OCI-LY1 (cell line): ENCODE measurements around the gene MPP7.

Experiments
- H2AFZ ChIP-seq: fragments of 200-600 bp; sonication (generic), shearing (Covaris generic); 2 replicates; pipeline ENCODE4 v1.6.0; 2014; ENCODE audit warnings: antibody characterized with exemption, mild to moderate bottlenecking, low read length
- H3F3A ChIP-seq: fragments of 200-600 bp; sonication (generic), shearing (Covaris generic); 2 replicates; pipeline ENCODE4 v1.6.0; 2014; ENCODE audit warnings: mild to moderate bottlenecking, antibody characterized with exemption, low read length, moderate library complexity; ENCODE audit not compliant: insufficient read depth
- H3K27ac ChIP-seq: fragments of 200-600 bp; sonication (generic); 2 replicates; pipeline ENCODE4 v1.5.1; 2014; ENCODE audit warnings: low read length, mixed run types, mild to moderate bottlenecking, low read depth; ENCODE audit not compliant: poor library complexity, severe bottlenecking
- H3K27me3 ChIP-seq: fragments of 200-600 bp; sonication (generic); 2 replicates; pipeline ENCODE4 v1.6.0; 2014; ENCODE audit warnings: antibody characterized with exemption, mild to moderate bottlenecking, low read length, moderate library complexity; ENCODE audit not compliant: insufficient read depth
- H3K36me3 ChIP-seq: fragments of 200-600 bp; sonication (generic); 2 replicates; pipeline ENCODE4 v1.6.1; 2014; ENCODE audit warnings: mild to moderate bottlenecking, antibody characterized with exemption, low read length, moderate library complexity, mixed read lengths; ENCODE audit not compliant: insufficient read depth
- H3K4me1 ChIP-seq: fragments of 200-600 bp; sonication (generic); 2 replicates; pipeline ENCODE4 v1.5.1; 2014; ENCODE audit warnings: mild to moderate bottlenecking, low read length, moderate library complexity; ENCODE audit not compliant: insufficient read depth, severe bottlenecking
- H3K4me2 ChIP-seq: fragments of 200-600 bp; sonication (generic), shearing (Covaris generic); 2 replicates; pipeline ENCODE4 v1.6.1; 2014; ENCODE audit warnings: low read length
- H3K4me3 ChIP-seq: fragments of 200-600 bp; sonication (generic); 2 replicates; pipeline ENCODE4 v1.5.1; 2014; ENCODE audit warnings: low read length, low read depth, mild to moderate bottlenecking, mixed read lengths; ENCODE audit not compliant: poor library complexity, severe bottlenecking
- H3K79me2 ChIP-seq: fragments of 200-600 bp; shearing (Covaris generic); 2 replicates; pipeline ENCODE4 v1.6.1; 2016; ENCODE audit warnings: mixed run types, low read length, mixed read lengths; ENCODE audit not compliant: insufficient read depth
- H3K9ac ChIP-seq: fragments of 200-600 bp; sonication (generic), shearing (Covaris generic); 2 replicates; pipeline ENCODE4 v1.6.1; 2014; ENCODE audit warnings: mild to moderate bottlenecking, low read length, mixed read lengths
- H3K9me2 ChIP-seq: fragments of 200-600 bp; sonication (generic), shearing (Covaris generic); 2 replicates; pipeline ENCODE4 v1.6.1; 2014; ENCODE audit warnings: low read depth, mild to moderate bottlenecking, low read length, mixed read lengths
- H3K9me3 ChIP-seq: fragments of 200-600 bp; shearing (Covaris generic); 2 replicates; pipeline ENCODE4 v1.6.1; 2014; ENCODE audit warnings: low read length, mixed read lengths
- H4K20me1 ChIP-seq: fragments of 200-600 bp; sonication (generic), shearing (Covaris generic); 2 replicates; pipeline ENCODE4 v1.6.0; 2016; ENCODE audit warnings: mild to moderate bottlenecking, low read length; ENCODE audit not compliant: insufficient read depth
- EZH2 ChIP-seq: fragments of 200-600 bp; sonication (generic), shearing (Covaris generic); IDR thresholded peaks from 2 replicates; pipeline ENCODE4 v1.8.0; 2017; ENCODE audit warnings: borderline replicate concordance, mixed run types, mild to moderate bottlenecking, antibody characterized with exemption, low read length, moderate library complexity, mixed read lengths
- TF ChIP-seq, protein P1 (sequence below): fragments of 200-600 bp; sonication (generic), shearing (Covaris generic); IDR thresholded peaks from 2 replicates; pipeline ENCODE4 v1.5.1; 2017; ENCODE audit warnings: mild to moderate bottlenecking, antibody characterized with exemption, low read length, moderate library complexity, mixed read lengths

MPP7 gene

DNA sequence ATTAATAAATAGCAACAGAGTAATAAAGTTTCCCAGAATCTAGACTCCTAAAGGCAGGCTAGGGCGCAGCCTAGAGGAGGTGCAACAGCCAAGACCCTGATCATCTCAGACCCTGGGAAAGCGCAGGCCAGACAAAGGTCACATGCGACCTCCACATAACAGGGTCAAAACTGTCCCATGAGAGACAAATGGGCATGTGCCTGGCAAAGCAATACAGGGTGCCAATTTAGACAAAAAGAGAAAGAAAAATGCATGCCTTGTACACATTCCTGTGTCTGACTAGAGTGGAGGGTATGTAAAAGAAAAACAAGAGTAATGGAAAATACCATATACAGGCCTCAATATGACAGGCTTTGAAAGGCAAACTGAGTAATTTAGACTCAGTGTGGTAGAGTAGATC is 22.2 kb downstream of the MPP7 start:
- Histone ChIP-seq H3K4me3 (no peak overlapping the region), H3K27ac (no peak overlapping the region), H3K9ac (no peak overlapping the region), H3K9me3 (no peaks in the 10 kb centered on the region), H3F3A (no peaks in the 10 kb centered on the region), H3K4me1 (no peaks in the 10 kb centered on the region), H3K4me2 (no peak overlapping the region), H3K9me2 (no peaks in the 10 kb centered on the region), H4K20me1 (no peaks in the 10 kb centered on the region), H2AFZ (no peak overlapping the region), H3K36me3 (no peaks in the 10 kb centered on the region), H3K27me3 (0 out of 2 replicates have a peak, but pooled peaks cover 5% of the 10 kb centered on the region), H3K79me2 (no peaks in the 10 kb centered on the region)
- TF ChIP-seq EZH2, result no peak
- TF ChIP-seq, protein P1, sequence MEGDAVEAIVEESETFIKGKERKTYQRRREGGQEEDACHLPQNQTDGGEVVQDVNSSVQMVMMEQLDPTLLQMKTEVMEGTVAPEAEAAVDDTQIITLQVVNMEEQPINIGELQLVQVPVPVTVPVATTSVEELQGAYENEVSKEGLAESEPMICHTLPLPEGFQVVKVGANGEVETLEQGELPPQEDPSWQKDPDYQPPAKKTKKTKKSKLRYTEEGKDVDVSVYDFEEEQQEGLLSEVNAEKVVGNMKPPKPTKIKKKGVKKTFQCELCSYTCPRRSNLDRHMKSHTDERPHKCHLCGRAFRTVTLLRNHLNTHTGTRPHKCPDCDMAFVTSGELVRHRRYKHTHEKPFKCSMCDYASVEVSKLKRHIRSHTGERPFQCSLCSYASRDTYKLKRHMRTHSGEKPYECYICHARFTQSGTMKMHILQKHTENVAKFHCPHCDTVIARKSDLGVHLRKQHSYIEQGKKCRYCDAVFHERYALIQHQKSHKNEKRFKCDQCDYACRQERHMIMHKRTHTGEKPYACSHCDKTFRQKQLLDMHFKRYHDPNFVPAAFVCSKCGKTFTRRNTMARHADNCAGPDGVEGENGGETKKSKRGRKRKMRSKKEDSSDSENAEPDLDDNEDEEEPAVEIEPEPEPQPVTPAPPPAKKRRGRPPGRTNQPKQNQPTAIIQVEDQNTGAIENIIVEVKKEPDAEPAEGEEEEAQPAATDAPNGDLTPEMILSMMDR, result no peak

DNA sequence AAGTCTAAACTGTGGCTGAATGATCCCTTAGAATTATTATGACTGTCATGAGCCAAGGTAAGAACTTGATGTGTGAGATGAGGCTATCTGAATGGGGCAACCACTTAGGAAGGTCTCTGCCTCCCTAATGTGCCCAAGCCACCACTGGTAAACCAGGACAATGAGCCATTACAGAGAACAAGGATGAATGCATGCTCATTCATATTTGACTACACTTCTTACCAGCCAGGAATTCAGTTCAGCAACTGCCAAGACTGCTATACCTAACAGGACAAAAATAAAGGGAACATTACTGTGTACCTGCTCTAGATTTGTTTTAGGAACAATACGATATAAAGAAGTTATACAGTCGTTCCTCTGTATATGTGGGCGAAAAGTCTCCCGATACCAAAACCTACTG is 23.0 kb downstream of the MPP7 start:
- Histone ChIP-seq H3K27ac (no peak overlapping the region), H3K36me3 (no peaks in the 10 kb centered on the region), H3K9me3 (no peaks in the 10 kb centered on the region), H3F3A (no peaks in the 10 kb centered on the region), H3K27me3 (0 out of 2 replicates have a peak, but pooled peaks cover 5% of the 10 kb centered on the region), H3K4me3 (no peak overlapping the region), H2AFZ (no peak overlapping the region), H3K4me2 (no peak overlapping the region), H4K20me1 (no peaks in the 10 kb centered on the region), H3K9me2 (no peaks in the 10 kb centered on the region), H3K9ac (no peak overlapping the region), H3K4me1 (no peaks in the 10 kb centered on the region), H3K79me2 (no peaks in the 10 kb centered on the region)
- TF ChIP-seq, protein P1, result no peak
- TF ChIP-seq EZH2, result no peak

DNA sequence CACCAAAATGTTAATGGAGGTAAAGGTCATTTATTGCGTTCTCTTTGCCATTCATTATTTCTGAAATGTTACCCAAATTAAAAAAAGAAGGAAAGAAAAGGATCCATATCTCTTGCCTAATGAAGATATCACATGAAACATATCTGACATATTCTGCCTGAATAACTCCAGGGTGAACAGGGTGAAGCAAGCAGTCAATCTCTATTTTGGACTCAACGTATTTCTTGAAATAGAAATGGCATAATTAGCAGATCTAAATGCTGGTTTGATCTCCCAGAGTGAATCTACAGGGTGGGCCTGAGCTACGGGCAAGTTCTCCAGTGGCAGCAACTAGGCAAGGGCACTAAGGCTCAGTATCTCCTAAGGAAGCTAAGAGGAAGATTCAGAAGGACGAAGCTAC is 24.0 kb downstream of the MPP7 start:
- Histone ChIP-seq H3K27me3 (0 out of 2 replicates have a peak, but pooled peaks cover 5% of the 10 kb centered on the region), H3K9me3 (no peaks in the 10 kb centered on the region), H3K9me2 (no peaks in the 10 kb centered on the region), H2AFZ (no peak overlapping the region), H3K9ac (no peak overlapping the region), H3K4me1 (no peaks in the 10 kb centered on the region), H3K79me2 (no peaks in the 10 kb centered on the region), H3K4me3 (no peak overlapping the region), H3F3A (no peaks in the 10 kb centered on the region), H3K4me2 (no peak overlapping the region), H3K27ac (no peak overlapping the region), H3K36me3 (no peaks in the 10 kb centered on the region), H4K20me1 (no peaks in the 10 kb centered on the region)
- no peak for TF ChIP-seq EZH2
- TF ChIP-seq, protein P1, result no peak
